G401.6 (cell line): ENCODE measurements around the gene SUGCT.

Source experiments
- FAIRE-seq: peaks from 2 replicates; lab custom pipeline; 2012; peaks lifted over from hg19 to GRCh38; lab: Jason Lieb, UNC

SUGCT gene

GRCh38 chr7:40833191-40833887 is 698.5 kb downstream of the SUGCT start:
- no peak for FAIRE-seq

- no peak for FAIRE-seq
Observed at GRCh38 chr7:40833888-40834234, 699.1 kb downstream of the SUGCT start.

- FAIRE-seq = no peak
Observed at GRCh38 chr7:40836218-40836617, 701.4 kb downstream of the SUGCT start.

DNA sequence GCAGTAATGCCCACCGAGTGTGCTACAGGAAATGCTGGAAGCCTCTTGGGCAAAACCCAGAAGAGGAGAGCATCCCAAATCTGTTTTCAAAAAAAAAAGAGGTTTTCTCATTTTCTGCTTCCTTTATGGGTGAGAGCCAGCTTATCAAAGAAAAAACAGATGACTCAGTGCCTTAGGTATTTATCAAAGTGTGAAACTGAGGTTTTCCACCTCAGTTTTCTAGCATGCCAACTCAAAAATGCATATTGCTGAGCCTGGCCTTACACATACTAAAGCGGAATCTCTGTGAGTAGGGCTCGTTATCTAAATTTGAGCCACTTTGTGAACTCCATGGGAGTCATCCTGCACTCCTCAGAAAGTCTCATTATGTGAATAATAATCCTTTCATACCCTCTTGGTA is 705.1 kb downstream of the SUGCT start:
- FAIRE-seq = no peak

- FAIRE-seq = peak; percentile 11
Observed at GRCh38 chr7:40840990-40841389, 706.2 kb downstream of the SUGCT start.

DNA sequence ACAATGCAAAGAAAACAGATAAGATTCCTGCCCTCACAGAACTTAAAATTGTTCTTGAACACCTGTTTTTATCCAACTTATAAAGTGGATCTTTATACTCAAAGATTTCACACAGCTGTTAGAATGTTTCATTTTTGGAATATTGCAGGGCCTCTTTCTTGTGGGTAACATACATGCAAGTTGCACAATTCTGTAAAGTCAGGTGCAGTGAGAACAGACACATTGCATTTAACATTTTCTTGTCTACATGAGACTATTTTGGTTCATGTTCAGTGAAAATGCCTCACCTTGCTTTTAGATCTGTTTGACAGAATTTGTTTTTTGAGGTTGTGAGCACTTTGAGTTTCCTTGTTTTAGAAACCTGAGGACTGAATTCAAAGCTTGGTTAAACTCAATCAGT is 707.8 kb downstream of the SUGCT start:
- FAIRE-seq = no peak

DNA sequence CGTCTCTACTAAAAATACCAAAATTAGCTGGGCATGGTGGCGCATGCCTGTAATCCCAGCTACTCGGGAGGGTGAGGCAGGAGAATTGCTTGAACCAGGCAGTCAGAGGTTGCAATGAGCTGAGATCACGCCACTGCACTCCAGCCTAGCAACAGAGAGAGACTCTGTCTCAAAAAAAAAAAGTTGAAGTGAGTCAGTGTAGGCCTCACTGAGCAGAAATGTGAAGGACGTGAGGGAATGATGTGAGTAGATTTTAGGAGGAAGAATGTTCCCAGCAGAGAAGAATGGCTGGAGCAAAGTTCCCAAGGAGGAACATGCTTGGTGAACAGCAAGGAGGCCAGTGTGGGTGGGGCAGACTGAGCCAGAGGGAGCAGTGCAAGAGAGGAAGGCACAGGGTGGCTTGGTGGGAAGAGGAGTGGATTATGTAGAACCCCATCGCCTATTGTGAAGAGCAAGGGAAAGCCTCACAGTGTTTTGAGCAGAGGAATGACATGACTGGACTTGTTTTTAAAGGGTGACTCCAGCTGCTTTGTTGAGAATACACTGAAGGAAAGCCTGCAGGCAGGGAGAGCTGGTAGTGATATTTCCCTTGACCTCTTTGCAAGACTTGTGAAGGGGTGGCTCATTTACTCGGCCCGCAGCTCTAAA is 708.7 kb downstream of the SUGCT start:
- no peak for FAIRE-seq

DNA sequence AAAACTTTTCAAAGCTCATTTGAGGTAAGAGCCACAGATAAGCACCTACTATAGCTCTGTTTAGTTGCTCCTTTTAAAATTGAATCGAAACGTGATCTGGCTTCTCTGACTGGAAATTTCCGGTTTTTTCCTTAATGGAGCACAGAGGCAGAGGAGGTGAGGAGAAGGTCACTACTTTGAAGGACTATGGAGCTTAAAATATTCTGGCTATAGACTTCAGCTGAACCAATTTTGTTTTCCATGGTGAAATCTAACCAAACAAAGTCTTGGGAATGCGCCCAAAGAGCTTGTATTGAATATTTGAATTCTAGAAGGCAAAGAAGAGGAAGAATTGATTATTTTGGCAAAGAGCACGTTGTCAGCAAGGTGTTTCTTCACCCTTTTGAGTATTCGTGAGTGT is 711.1 kb downstream of the SUGCT start:
- no peak for FAIRE-seq

- FAIRE-seq = no peak
Observed at GRCh38 chr7:40847921-40848320, 713.1 kb downstream of the SUGCT start.

- FAIRE-seq = no peak
Observed at GRCh38 chr7:40848541-40849221, 713.9 kb downstream of the SUGCT start.

GRCh38 chr7:40850017-40850416 is 715.2 kb downstream of the SUGCT start:
- FAIRE-seq = no peak

DNA sequence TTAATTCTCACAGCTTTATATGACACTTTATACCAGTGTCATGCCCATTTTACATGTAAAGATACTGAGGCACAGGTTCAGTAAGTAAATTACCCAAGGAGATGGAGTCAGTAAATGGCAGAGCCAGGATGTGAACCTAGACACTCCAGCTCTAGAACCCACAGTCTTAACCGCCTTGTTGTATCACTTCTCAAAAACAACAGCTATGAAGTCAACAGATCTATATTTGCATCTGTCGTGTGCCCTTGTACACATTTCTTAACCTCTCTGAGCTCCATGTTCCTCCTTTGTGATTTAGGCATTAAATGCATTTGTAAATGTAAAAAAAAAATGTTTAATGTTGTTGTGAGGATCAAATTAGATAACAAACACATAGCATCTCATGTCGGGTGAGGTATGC is 716.2 kb downstream of the SUGCT start:
- FAIRE-seq = no peak

DNA sequence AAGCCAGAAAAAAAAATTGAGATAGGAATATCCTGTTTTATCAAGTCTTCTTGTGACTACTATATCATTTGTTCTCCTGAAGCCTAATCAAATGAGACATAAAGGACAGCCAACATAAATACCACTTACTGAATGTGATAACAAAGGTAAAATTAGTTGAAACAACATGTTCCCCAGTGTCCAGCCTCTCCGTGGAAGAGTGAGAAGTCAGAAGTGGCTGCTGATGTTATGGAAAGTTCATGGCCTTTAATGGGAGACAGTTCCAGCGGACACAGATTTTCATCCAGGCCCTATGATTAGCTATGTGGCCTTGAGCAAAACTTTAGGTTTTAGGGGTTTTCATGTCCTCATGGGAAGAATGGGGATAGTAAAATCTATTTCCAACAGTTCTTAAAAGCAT is 724.3 kb downstream of the SUGCT start:
- no peak for FAIRE-seq

GRCh38 chr7:40859965-40860543 is 725.2 kb downstream of the SUGCT start:
- no peak for FAIRE-seq

DNA sequence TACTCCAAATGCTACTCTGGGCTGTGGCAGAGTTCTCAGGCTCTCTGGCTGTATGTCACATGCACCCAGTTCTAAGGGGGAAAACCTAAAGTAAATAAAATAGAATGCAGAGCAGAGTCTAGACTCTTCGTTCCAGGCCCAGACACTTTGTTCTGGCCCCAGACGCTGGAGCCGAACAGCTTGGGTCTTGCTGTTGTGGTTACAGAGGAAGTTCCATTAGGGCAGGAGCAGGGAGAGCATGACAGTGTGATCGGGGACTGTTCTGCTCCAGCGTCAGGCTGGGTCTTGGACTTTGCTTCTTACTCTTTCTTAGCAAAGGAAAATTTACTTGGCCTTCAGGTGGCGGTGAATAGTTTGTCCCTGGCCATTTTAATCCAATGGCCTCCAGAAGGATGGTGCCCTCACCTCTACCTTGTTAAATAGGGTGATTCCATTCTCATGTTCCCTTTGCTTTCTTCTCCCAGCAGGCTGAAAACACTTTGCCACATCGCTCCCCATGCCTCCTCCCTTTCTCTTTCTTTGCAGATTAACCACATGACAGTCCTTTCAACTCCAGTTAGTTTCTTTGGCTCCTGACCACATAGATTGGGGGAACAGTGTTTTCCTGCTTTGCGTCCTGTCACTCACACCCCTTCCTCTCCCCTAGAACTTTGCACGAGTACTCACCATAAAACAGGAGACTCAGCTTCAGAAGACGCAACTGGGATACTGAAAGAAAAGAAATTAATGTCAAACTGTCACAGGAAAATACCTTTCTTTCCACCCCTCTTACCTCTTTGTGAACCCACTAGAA is 730.8 kb downstream of the SUGCT start:
- no peak for FAIRE-seq

GRCh38 chr7:40866601-40867000 is 731.8 kb downstream of the SUGCT start:
- no peak for FAIRE-seq

DNA sequence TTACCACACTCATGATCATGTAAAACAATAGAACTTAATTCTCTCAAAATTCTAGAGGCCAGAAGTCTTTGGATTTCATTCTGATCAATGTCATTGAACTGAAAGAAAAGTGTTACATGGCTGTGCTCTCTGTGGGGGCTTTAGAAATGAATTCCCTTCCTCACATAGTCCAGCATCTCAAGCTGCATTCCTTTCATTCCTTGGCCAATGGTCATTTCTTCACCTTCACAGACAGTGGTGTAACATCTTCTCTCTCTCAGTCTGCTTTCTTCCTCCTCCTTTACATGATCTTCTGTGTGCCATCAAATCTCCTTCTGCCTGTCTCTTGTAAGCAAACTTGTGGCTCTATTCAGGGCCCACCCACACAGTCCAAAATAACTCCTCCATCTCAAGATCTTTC is 735.3 kb downstream of the SUGCT start:
- no peak for FAIRE-seq

GRCh38 chr7:40873248-40873647 is 738.4 kb downstream of the SUGCT start:
- FAIRE-seq = no peak

DNA sequence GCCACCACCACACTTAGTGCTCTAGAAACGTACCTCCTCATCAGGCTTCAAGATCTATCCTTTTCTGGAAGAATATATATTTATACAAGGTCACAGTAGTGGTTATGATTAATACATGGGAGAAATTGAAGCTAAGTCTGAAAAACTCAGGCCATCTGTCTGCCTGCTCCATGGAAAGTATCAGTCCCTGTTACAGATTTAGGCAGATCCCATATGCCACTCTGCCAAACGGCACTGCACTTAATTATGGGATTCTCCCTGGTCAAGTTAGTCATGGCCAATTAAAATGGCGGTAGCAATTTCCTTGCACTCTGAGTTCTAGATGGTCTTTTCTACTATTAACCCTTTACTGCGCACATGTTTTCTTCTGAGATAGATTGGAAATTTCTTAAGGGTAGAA is 740.0 kb downstream of the SUGCT start:
- no peak for FAIRE-seq

DNA sequence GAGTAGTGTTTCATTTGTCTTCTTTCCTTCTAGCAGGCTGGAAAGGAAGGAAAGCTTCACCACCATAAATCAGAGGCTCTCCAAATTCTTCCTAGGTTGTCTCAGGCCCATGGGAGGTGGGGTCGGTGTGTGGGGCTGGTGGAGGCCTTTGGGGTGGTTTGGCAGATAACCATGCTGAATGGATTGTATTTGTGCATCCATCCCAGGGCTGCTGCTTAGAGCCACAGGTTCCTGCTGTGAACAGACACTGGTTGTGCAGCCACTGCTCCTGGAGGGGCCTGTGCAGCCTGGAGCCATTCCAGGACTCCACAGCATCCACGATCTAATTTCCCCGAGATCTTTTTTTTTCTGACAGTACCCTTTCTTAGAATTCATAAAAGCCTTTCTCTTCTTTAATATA is 741.8 kb downstream of the SUGCT start:
- FAIRE-seq = no peak

GRCh38 chr7:40879941-40880543 is 745.2 kb downstream of the SUGCT start:
- FAIRE-seq = no peak

GRCh38 chr7:40880581-40880980 is 745.8 kb downstream of the SUGCT start:
- no peak for FAIRE-seq
